ENCODE measurements around the gene SPAG9. TPM values are rescaled to one million over a fixed set of nuclear protein-coding genes. Genes with fewer than 3 reads are reported as not detected.

The SPAG9 gene
- total RNA-seq, 1 experiment from 2014 or later, result 130 TPM

DNA sequence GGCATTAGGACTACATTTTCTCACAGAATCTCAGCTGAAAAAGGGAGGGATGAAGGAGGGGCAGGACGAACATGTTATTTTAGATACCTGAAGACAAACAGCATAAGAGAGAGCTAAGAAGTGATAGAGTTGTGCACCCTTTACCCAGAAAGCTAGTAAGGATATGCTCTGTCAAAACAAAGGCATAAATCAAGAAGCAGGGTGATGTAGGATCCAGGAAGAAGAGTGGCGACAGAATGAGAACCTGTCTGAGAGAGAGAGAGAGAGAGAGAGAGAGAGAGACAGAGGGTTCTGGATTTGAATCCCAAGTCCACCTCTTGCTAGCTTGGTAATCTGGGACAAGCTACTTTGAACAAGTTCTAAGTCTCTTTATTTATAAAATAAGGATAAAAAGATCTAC is 103.4 kb downstream of the SPAG9 start:
- ChIA-PET CTCF (no interaction called here), POLR2A (no interaction called here)
- Histone ChIP-seq H3K4me3 (ENCODE audit: low read depth, low read length) (no peak overlapping the region), H3K36me3 (ENCODE audit: control insufficient read depth, insufficient read depth, low read length) (peaks cover 1% of the 10 kb centered on the region; the same call in 1 of the 2 replicates), H3K4me1 (no peaks in the 10 kb centered on the region), H3K9me3 (no peaks in the 10 kb centered on the region), H3K27me3 (replicated peaks; ENCODE audit: control insufficient read depth, insufficient read depth, low read length) (no peaks in the 10 kb centered on the region)
- Mint-ChIP-seq H3K27me3 (ENCODE audit: insufficient read depth, unreplicated experiment) (no peaks in the 10 kb centered on the region), H3K27ac (ENCODE audit: unreplicated experiment) (no peak overlapping the region), H3K4me1 (ENCODE audit: low read depth, unreplicated experiment) (peaks cover 7% of the 10 kb centered on the region), H3K36me3 (ENCODE audit: insufficient read depth, unreplicated experiment) (peaks cover 66% of the 10 kb centered on the region), H3K9me3 (ENCODE audit: unreplicated experiment) (no peaks in the 10 kb centered on the region), H3K4me3 (ENCODE audit: unreplicated experiment) (no peak overlapping the region)
- intact Hi-C loops (cut with micrococcal nuclease; ENCODE audit: unreplicated experiment), result loop anchor here (5.0 kb wide), 1 partner anchor 40 kb away; no protein-coding TSS in a partner anchor
- no peak for DNase-seq
- TF ChIP-seq CTCF (IDR thresholded peaks at IDR 0.05; ENCODE audit: insufficient read depth in 1 of 2, low read depth in 1 of 2, low read length in 1 of 2, severe bottlenecking in 1 of 2, unreplicated experiment in 1 of 2), result no peak
- no TSS peak for BruUV-seq (replicated peaks)

DNA sequence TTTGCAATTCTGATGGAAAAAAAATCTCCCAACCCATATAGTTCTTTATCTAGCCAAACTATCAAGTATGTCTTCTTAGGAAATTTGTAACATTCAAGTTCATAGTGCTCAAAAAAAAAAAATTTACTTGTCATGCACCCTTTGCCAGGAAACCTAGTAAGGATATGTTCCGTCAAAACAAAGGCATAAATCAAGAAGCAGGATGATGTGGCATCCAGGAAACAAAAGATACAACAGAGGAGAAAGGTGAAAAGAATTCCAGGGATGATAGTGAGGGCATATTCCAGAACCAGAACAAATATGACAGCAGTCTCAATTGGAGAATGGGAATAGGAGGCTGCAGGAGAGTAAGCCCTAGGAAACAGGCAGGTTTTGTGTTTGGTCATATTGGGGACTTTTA is 104.6 kb downstream of the SPAG9 start:
- H3K27ac Mint-ChIP-seq (ENCODE audit: unreplicated experiment), result no peak overlapping the region

DNA sequence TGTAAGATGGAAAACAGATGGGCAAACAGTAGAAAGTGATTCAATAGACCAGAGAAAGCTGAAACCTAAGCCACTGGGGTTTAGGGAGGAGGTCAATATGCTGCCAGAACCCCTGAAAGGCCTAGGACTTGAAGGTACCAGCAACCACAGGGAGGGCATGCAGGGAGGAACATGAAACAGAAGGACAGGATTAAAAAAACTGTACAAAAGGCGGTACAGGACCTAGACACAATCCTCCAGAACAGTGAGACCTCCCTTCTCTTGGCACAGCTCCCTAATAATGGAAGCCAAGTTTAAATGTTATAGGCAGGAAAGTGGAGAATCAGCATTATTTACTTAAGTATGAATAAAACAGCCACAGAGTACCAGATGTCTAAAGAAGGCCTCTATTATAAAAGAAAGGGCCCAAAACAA is 105.5 kb downstream of the SPAG9 start:
- Mint-ChIP-seq H3K4me3 (ENCODE audit: unreplicated experiment) (no peak overlapping the region), H3K36me3 (ENCODE audit: insufficient read depth, unreplicated experiment) (peaks cover 67% of the 10 kb centered on the region), H3K9me3 (ENCODE audit: unreplicated experiment) (no peaks in the 10 kb centered on the region), H3K27ac (ENCODE audit: unreplicated experiment) (no peak overlapping the region), H3K27me3 (ENCODE audit: insufficient read depth, unreplicated experiment) (no peaks in the 10 kb centered on the region), H3K4me1 (ENCODE audit: low read depth, unreplicated experiment) (peaks cover 7% of the 10 kb centered on the region)
- DNase-seq, result no peak
- intact Hi-C loops (cut with micrococcal nuclease; ENCODE audit: unreplicated experiment), result loop anchor here (5.0 kb wide), 1 partner anchor 42 kb away; no protein-coding TSS in a partner anchor
- no TSS peak for BruUV-seq (replicated peaks)
- TF ChIP-seq CTCF (IDR thresholded peaks at IDR 0.05; ENCODE audit: insufficient read depth in 1 of 2, low read depth in 1 of 2, low read length in 1 of 2, severe bottlenecking in 1 of 2, unreplicated experiment in 1 of 2), result no peak
- no peaks in the 10 kb centered on the region for H3K36me3 ChIP-seq (ENCODE audit: control insufficient read depth, insufficient read depth, low read length)
- H3K4me1 ChIP-seq, result no peaks in the 10 kb centered on the region
- POLR2A ChIA-PET, result no interaction called here
- CTCF ChIA-PET, result no interaction called here
- H3K27me3 ChIP-seq (replicated peaks; ENCODE audit: control insufficient read depth, insufficient read depth, low read length), result no peaks in the 10 kb centered on the region
- H3K9me3 ChIP-seq, result no peaks in the 10 kb centered on the region
- no peak overlapping the region for H3K4me3 ChIP-seq (ENCODE audit: low read depth, low read length)

More for the DNA sequence above, 104.6 kb downstream of the SPAG9 start:
- H3K27me3 Mint-ChIP-seq (ENCODE audit: insufficient read depth, unreplicated experiment), result no peaks in the 10 kb centered on the region
- CTCF ChIA-PET, result no interaction called here
- H3K9me3 Mint-ChIP-seq (ENCODE audit: unreplicated experiment), result no peaks in the 10 kb centered on the region
- no peaks in the 10 kb centered on the region for H3K4me1 ChIP-seq
- H3K36me3 Mint-ChIP-seq (ENCODE audit: insufficient read depth, unreplicated experiment), result peaks cover 67% of the 10 kb centered on the region
- intact Hi-C loops (cut with micrococcal nuclease; ENCODE audit: unreplicated experiment), result loop anchor here (5.0 kb wide), 1 partner anchor 41 kb away; no protein-coding TSS in a partner anchor
- H3K36me3 ChIP-seq (ENCODE audit: control insufficient read depth, insufficient read depth, low read length), result peaks cover 1% of the 10 kb centered on the region; the same call in 1 of the 2 replicates
- H3K4me3 Mint-ChIP-seq (ENCODE audit: unreplicated experiment), result no peak overlapping the region
- no peak for DNase-seq
- TF ChIP-seq CTCF (IDR thresholded peaks at IDR 0.05; ENCODE audit: insufficient read depth in 1 of 2, low read depth in 1 of 2, low read length in 1 of 2, severe bottlenecking in 1 of 2, unreplicated experiment in 1 of 2), result no peak
- no TSS peak for BruUV-seq (replicated peaks)
- no peak overlapping the region for H3K4me3 ChIP-seq (ENCODE audit: low read depth, low read length)
- POLR2A ChIA-PET, result no interaction called here
- H3K9me3 ChIP-seq, result no peaks in the 10 kb centered on the region
- no peaks in the 10 kb centered on the region for H3K27me3 ChIP-seq (replicated peaks; ENCODE audit: control insufficient read depth, insufficient read depth, low read length)
- H3K4me1 Mint-ChIP-seq (ENCODE audit: low read depth, unreplicated experiment), result peaks cover 7% of the 10 kb centered on the region
